Left ventricle myocardium superior (tissue), 1 donor: ENCODE results near the gene FXYD4. TPM values are rescaled to one million over a fixed set of nuclear protein-coding genes. Genes with fewer than 3 reads are reported as not detected.

Source experiments
- total RNA-seq: library from RNA; stranded (reverse); fragmentation: NEBNext Ultra II Directional; extraction: Animal tissue kit (Norgen Biotek cat#: 25700); gene quantifications from one replicate; pipeline ENCODE4 v1.2.1, GENCODE V29; 2021
- donor health status: DM: no; HTN: yes; CAD: no; lungs with severe emphysema.

Gene FXYD4
- total RNA-seq, 1 donor from 2014 or later: not detected

Other genes with a start within 250 kb of the FXYD4 start
- 7.7 TPM for gene CSGALNACT2, start 233.2 kb upstream of the FXYD4 start, total RNA-seq
- gene RASGEF1A, start 104.6 kb upstream of the FXYD4 start, total RNA-seq: 2.7 TPM
- 77.3 TPM for gene HNRNPF, start 37.5 kb downstream of the FXYD4 start, total RNA-seq
- 1.9 TPM for gene ZNF487, start 65.5 kb downstream of the FXYD4 start, total RNA-seq
- gene ZNF239, start 203.0 kb downstream of the FXYD4 start, total RNA-seq: 2.2 TPM
- gene ZNF485, start 234.8 kb downstream of the FXYD4 start, total RNA-seq: 1.1 TPM